ENCODE measurements around the gene BTG4. TPM values are rescaled to one million over a fixed set of nuclear protein-coding genes. Genes with fewer than 3 reads are reported as not detected.

The BTG4 gene
- total RNA-seq, 1 experiment from 2014 or later, result 0.61 TPM

DNA sequence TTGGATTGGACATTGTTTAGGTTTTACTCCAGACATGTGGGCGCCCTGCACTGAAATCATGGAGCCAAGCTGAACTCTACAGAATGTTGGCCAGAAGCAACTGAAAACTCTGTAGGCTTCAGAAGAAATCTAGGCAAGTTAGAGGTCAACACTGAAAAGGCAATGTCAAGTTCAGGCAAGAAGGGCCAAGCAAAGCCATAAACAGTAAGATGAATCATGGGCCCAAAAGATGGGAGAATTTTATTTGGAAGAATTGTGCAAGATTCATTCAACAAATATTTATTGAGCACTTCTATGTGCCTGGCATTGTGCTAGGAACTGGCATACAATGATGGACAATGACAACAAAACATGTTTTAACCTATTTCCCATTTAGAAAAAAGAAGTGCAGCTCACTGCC lies 13.3 kb upstream of the BTG4 start:
- Mint-ChIP-seq H3K9me3 (ENCODE audit: unreplicated experiment) (no peaks in the 10 kb centered on the region), H3K27me3 (ENCODE audit: insufficient read depth, unreplicated experiment) (no peaks in the 10 kb centered on the region), H3K4me1 (ENCODE audit: low read depth, unreplicated experiment) (peaks cover 19% of the 10 kb centered on the region), H3K36me3 (ENCODE audit: insufficient read depth, unreplicated experiment) (no peaks in the 10 kb centered on the region), H3K4me3 (ENCODE audit: unreplicated experiment) (no peak overlapping the region), H3K27ac (ENCODE audit: unreplicated experiment) (no peak overlapping the region)
- H3K4me1 ChIP-seq, result peaks cover 34% of the 10 kb centered on the region
- ChIA-PET CTCF (no interaction called here), POLR2A (no interaction called here)
- BruUV-seq (replicated peaks), result no TSS peak
- no peaks in the 10 kb centered on the region for H3K9me3 ChIP-seq
- no peak for DNase-seq
- H3K27me3 ChIP-seq (replicated peaks; ENCODE audit: control insufficient read depth, insufficient read depth, low read length), result no peaks in the 10 kb centered on the region
- H3K4me3 ChIP-seq (ENCODE audit: low read depth, low read length), result no peak overlapping the region
- intact Hi-C loops (cut with micrococcal nuclease; ENCODE audit: unreplicated experiment), result no loop called here
- TF ChIP-seq CTCF (IDR thresholded peaks at IDR 0.05; ENCODE audit: insufficient read depth in 1 of 2, low read depth in 1 of 2, low read length in 1 of 2, severe bottlenecking in 1 of 2, unreplicated experiment in 1 of 2), result no peak
- H3K36me3 ChIP-seq (ENCODE audit: control insufficient read depth, insufficient read depth, low read length), result no peaks in the 10 kb centered on the region

DNA sequence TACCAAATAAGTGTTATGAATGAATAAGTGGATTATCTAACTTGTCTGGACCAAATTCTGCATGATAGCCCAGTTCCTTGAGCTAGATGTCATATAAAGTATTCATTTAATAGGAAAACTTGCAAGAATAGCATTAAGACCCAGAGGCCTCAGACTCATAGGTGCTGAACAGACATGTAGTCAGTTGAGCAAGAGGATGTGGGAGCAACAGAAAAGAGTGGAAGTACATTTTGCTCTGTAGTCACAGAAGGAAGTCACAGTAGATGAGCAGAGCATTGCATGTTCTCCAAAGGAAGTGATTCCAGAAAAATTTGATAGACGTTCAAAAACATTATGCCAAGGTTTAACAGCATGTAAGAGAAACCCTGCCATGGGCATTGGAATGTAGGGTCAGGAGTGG lies 11.9 kb upstream of the BTG4 start:
- Histone ChIP-seq H3K4me1 (peaks cover 34% of the 10 kb centered on the region), H3K4me3 (ENCODE audit: low read depth, low read length) (no peak overlapping the region), H3K27me3 (replicated peaks; ENCODE audit: control insufficient read depth, insufficient read depth, low read length) (no peaks in the 10 kb centered on the region), H3K9me3 (no peaks in the 10 kb centered on the region), H3K36me3 (ENCODE audit: control insufficient read depth, insufficient read depth, low read length) (no peaks in the 10 kb centered on the region)
- no peak for TF ChIP-seq CTCF (IDR thresholded peaks at IDR 0.05; ENCODE audit: insufficient read depth in 1 of 2, low read depth in 1 of 2, low read length in 1 of 2, severe bottlenecking in 1 of 2, unreplicated experiment in 1 of 2)
- Mint-ChIP-seq H3K27me3 (ENCODE audit: insufficient read depth, unreplicated experiment) (no peaks in the 10 kb centered on the region), H3K27ac (ENCODE audit: unreplicated experiment) (no peak overlapping the region), H3K4me1 (ENCODE audit: low read depth, unreplicated experiment) (peaks cover 11% of the 10 kb centered on the region), H3K4me3 (ENCODE audit: unreplicated experiment) (no peak overlapping the region), H3K36me3 (ENCODE audit: insufficient read depth, unreplicated experiment) (no peaks in the 10 kb centered on the region), H3K9me3 (ENCODE audit: unreplicated experiment) (no peaks in the 10 kb centered on the region)
- CTCF ChIA-PET, result no interaction called here
- intact Hi-C loops (cut with micrococcal nuclease; ENCODE audit: unreplicated experiment), result no loop called here
- DNase-seq, result no peak
- no TSS peak for BruUV-seq (replicated peaks)
- POLR2A ChIA-PET, result no interaction called here

DNA sequence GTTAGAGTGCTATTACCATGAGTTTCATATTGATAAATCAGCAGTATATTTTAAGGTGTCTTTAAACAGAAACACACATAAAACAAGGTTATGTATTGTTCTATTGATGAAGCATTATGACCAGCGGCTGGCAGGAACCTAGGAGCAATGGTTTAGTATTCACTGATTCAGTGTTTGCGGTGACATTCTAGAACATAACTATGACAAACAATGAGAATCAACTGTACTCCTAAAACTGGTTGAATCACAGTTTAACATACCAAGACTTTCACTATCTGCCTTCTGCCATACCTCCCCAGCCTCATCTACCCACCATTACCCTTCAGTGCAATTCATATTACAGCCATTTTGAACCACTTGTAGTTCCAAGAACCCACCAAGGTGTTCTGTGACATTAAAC lies 11.2 kb upstream of the BTG4 start:
- H3K4me3 ChIP-seq (ENCODE audit: low read depth, low read length), result no peak overlapping the region
- H3K27ac Mint-ChIP-seq (ENCODE audit: unreplicated experiment), result no peak overlapping the region
- H3K27me3 Mint-ChIP-seq (ENCODE audit: insufficient read depth, unreplicated experiment), result no peaks in the 10 kb centered on the region
- H3K4me3 Mint-ChIP-seq (ENCODE audit: unreplicated experiment), result no peak overlapping the region
- peaks cover 11% of the 10 kb centered on the region for H3K4me1 Mint-ChIP-seq (ENCODE audit: low read depth, unreplicated experiment)
- H3K36me3 Mint-ChIP-seq (ENCODE audit: insufficient read depth, unreplicated experiment), result no peaks in the 10 kb centered on the region
- DNase-seq, result no peak
- no TSS peak for BruUV-seq (replicated peaks)
- H3K27me3 ChIP-seq (replicated peaks; ENCODE audit: control insufficient read depth, insufficient read depth, low read length), result no peaks in the 10 kb centered on the region
- no peak for TF ChIP-seq CTCF (IDR thresholded peaks at IDR 0.05; ENCODE audit: insufficient read depth in 1 of 2, low read depth in 1 of 2, low read length in 1 of 2, severe bottlenecking in 1 of 2, unreplicated experiment in 1 of 2)
- POLR2A ChIA-PET, result no interaction called here
- CTCF ChIA-PET, result no interaction called here
- no peaks in the 10 kb centered on the region for H3K9me3 Mint-ChIP-seq (ENCODE audit: unreplicated experiment)
- intact Hi-C loops (cut with micrococcal nuclease; ENCODE audit: unreplicated experiment), result no loop called here
- H3K4me1 ChIP-seq, result peaks cover 27% of the 10 kb centered on the region
- H3K9me3 ChIP-seq, result no peaks in the 10 kb centered on the region
- no peaks in the 10 kb centered on the region for H3K36me3 ChIP-seq (ENCODE audit: control insufficient read depth, insufficient read depth, low read length)
